Purkinje cell (primary cell): ENCODE measurements around the gene SLC35B2. TPM values are rescaled to one million over a fixed set of nuclear protein-coding genes. Genes with fewer than 3 reads are reported as not detected.

Experiments used
- polyA plus RNA-seq: library from polyadenylated mRNA; unstranded; fragments of >200 nt; fragmentation: Nextera tagmentation; gene quantifications from 2 replicates; pipeline ENCODE4 v1.2.1, GENCODE V29; 2014

SLC35B2 gene
- polyA plus RNA-seq: 5.6 and 7.6 TPM in 2 replicates

GRCh38 chr6:44257025-44257752, at the start of gene SLC35B2:
SLC35B2 (minus strand) TSS chr6:44257528; CDS start chr6:44257410, 118 bp downstream.

GRCh38 chr6:44269921-44270525, 12.7 kb upstream of the SLC35B2 start, which contains the start of gene TMEM151B:
TMEM151B (plus strand) TSS chr6:44270450; CDS start chr6:44270743, 293 bp downstream.

GRCh38 chr6:44265007-44265721, 7.8 kb upstream of the SLC35B2 start, which contains the start of gene NFKBIE:
NFKBIE (minus strand) TSS chr6:44265551; CDS start chr6:44265346, 205 bp downstream.

GRCh38 chr6:44246663-44247337, 10.5 kb downstream of the SLC35B2 start, which contains the start of gene HSP90AB1:
HSP90AB1 (plus strand) TSS chr6:44247101; CDS start chr6:44248630, 1,529 bp downstream.

GRCh38 chr6:44223319-44224028, 33.9 kb downstream of the SLC35B2 start, which contains the start of gene SLC29A1:
SLC29A1 (plus strand) TSS chr6:44223595; CDS start chr6:44227314, 3,719 bp downstream.

GRCh38 chr6:44216677-44217331, 40.5 kb downstream of the SLC35B2 start, which contains the start of gene MYMX:
MYMX (plus strand) TSS chr6:44216926; CDS start chr6:44217472, 546 bp downstream.

Other genes starting within 250 kb of the SLC35B2 start
- 104 and 119 TPM in 2 replicates for gene MRPL14, start 130.1 kb downstream of the SLC35B2 start, polyA plus RNA-seq
- gene TMEM63B, start 130.0 kb downstream of the SLC35B2 start, polyA plus RNA-seq: 9.8 and 10.3 TPM in 2 replicates
- not detected in 2 replicates for gene CAPN11, start 98.7 kb downstream of the SLC35B2 start, polyA plus RNA-seq
- not detected in 2 replicates for gene MYMX, start 40.6 kb downstream of the SLC35B2 start, polyA plus RNA-seq
- 7.8 and 10.8 TPM in 2 replicates for gene SLC29A1, start 33.9 kb downstream of the SLC35B2 start, polyA plus RNA-seq
- gene HSP90AB1, start 10.4 kb downstream of the SLC35B2 start, polyA plus RNA-seq: 2,006 and 2,207 TPM in 2 replicates
- gene NFKBIE, start 8.0 kb upstream of the SLC35B2 start, polyA plus RNA-seq: 1.3 and 5.7 TPM in 2 replicates
- 0.22 and 1.3 TPM in 2 replicates for gene TMEM151B, start 12.9 kb upstream of the SLC35B2 start, polyA plus RNA-seq
- gene AARS2, start 55.8 kb upstream of the SLC35B2 start, polyA plus RNA-seq: 0.73 and 0.74 TPM in 2 replicates
- gene SPATS1, start 85.1 kb upstream of the SLC35B2 start, polyA plus RNA-seq: 0.22 TPM in 1 of 2 replicates, not detected in the other
- 15.6 and 16.9 TPM in 2 replicates for gene CDC5L, start 130.2 kb upstream of the SLC35B2 start, polyA plus RNA-seq